Smooth muscle cell of trachea (primary cell): ENCODE results near the gene MPC1. TPM values are rescaled to one million over a fixed set of nuclear protein-coding genes. Genes with fewer than 3 reads are reported as not detected.

Experiments
- total RNA-seq: library from RNA; depleted of rRNA; stranded (reverse); fragments of >200 nt; gene quantifications from 2 replicates; pipeline ENCODE4 v1.2.1, GENCODE V29; 2014

Gene MPC1
- total RNA-seq = 24.8 and 31.0 TPM in 2 replicates

GRCh38 chr6:166382933-166383801 is at the start of gene MPC1:
MPC1 (minus strand) TSS chr6:166382940; CDS start chr6:166382876, 64 bp downstream.

GRCh38 chr6:166342349-166343149 is 40.2 kb downstream of the MPC1 start, which contains the start of gene SFT2D1:
SFT2D1 (minus strand) TSS chr6:166342545; CDS start chr6:166342481, 64 bp downstream.

Other genes starting within 250 kb of the MPC1 start
- not detected in 2 replicates for gene TBXT, start 215.1 kb downstream of the MPC1 start, total RNA-seq
- gene PRR18, start 74.5 kb downstream of the MPC1 start, total RNA-seq = not detected in 2 replicates
- gene SFT2D1, start 40.4 kb downstream of the MPC1 start, total RNA-seq = 31.8 and 40.1 TPM in 2 replicates
- 1.8 and 2.5 TPM in 2 replicates for gene RAMACL, start 203.7 kb upstream of the MPC1 start, total RNA-seq
- 60.4 and 122 TPM in 2 replicates for gene RPS6KA2, start 244.3 kb upstream of the MPC1 start, total RNA-seq